ENCODE measurements around the gene ZMIZ2. TPM values are rescaled to one million over a fixed set of nuclear protein-coding genes. Genes with fewer than 3 reads are reported as not detected.

Gene ZMIZ2
- total RNA-seq, 2 donors from 2014 or later, result 61.8 to 112 TPM

GRCh38 chr7:44819292-44819691 lies 70.6 kb downstream of the ZMIZ2 start:
- H3K9me3 ChIP-seq, result no peaks in the 10 kb centered on the region
- TF ChIP-seq, protein P1, sequence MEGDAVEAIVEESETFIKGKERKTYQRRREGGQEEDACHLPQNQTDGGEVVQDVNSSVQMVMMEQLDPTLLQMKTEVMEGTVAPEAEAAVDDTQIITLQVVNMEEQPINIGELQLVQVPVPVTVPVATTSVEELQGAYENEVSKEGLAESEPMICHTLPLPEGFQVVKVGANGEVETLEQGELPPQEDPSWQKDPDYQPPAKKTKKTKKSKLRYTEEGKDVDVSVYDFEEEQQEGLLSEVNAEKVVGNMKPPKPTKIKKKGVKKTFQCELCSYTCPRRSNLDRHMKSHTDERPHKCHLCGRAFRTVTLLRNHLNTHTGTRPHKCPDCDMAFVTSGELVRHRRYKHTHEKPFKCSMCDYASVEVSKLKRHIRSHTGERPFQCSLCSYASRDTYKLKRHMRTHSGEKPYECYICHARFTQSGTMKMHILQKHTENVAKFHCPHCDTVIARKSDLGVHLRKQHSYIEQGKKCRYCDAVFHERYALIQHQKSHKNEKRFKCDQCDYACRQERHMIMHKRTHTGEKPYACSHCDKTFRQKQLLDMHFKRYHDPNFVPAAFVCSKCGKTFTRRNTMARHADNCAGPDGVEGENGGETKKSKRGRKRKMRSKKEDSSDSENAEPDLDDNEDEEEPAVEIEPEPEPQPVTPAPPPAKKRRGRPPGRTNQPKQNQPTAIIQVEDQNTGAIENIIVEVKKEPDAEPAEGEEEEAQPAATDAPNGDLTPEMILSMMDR (IDR thresholded peaks at IDR 0.05), result no peak
- H3K36me3 ChIP-seq, result no peaks in the 10 kb centered on the region
- DNase-seq, result no peak
- H3K9ac ChIP-seq (ENCODE audit: low read depth in 2 of 2, low read length in 2 of 2), result no peak overlapping the region
- no peak overlapping the region for H3K4me3 ChIP-seq
- H3K4me1 ChIP-seq, result no peaks in the 10 kb centered on the region
- H3K27ac ChIP-seq, result no peak overlapping the region
- intact Hi-C loops (cut with DNase I), result no loop called here
- H3K27me3 ChIP-seq, result no peaks in the 10 kb centered on the region

Other genes with a start within 250 kb of the ZMIZ2 start
- gene NPC1L1, start 207.5 kb upstream of the ZMIZ2 start, total RNA-seq, result under 1 TPM; 0.10 to 0.11 TPM
- gene DDX56, start 174.9 kb upstream of the ZMIZ2 start, total RNA-seq, result 10 to 100 TPM; 41.1 to 90.6 TPM
- gene TMED4, start 166.6 kb upstream of the ZMIZ2 start, total RNA-seq, result 10 to 100 TPM; 81.7 to 96.9 TPM
- 100 to 1,000 TPM; 142 to 164 TPM for gene OGDH, start 142.2 kb upstream of the ZMIZ2 start, total RNA-seq
- 1,000 to 10,000 TPM; 1,435 to 2,110 TPM for gene PPIA, start 47.8 kb downstream of the ZMIZ2 start, total RNA-seq
- gene H2AZ2, start 99.2 kb downstream of the ZMIZ2 start, total RNA-seq, result 100 to 1,000 TPM; 166 to 242 TPM
- gene PURB, start 136.7 kb downstream of the ZMIZ2 start, total RNA-seq, result 10 to 100 TPM; 18.8 to 19.8 TPM
- 1 to 10 TPM; 2.1 to 3.6 TPM for gene MYO1G, start 230.2 kb downstream of the ZMIZ2 start, total RNA-seq